GM23248 (cell line): ENCODE data around the gene DNAH7. TPM values are rescaled to one million over a fixed set of nuclear protein-coding genes. Genes with fewer than 3 reads are reported as not detected.

ENCODE experiments used
- DNase-seq: peaks from one replicate; pipeline ENCODE4 v3.0.0-alpha.2; 2015
- H2AFZ ChIP-seq: fragments of 200-600 bp; sonication (generic); 2 replicates; pipeline ENCODE4 v1.6.1; 2016; ENCODE audit warnings: antibody characterized with exemption
- H3F3A ChIP-seq: fragments of 200-600 bp; sonication (generic); 2 replicates; pipeline ENCODE4 v1.6.1; 2016; ENCODE audit warnings: mild to moderate bottlenecking, antibody characterized with exemption, mixed run types; ENCODE audit not compliant: insufficient read depth
- H3K27ac ChIP-seq: fragments of 200-600 bp; sonication (generic); 2 replicates; pipeline ENCODE4 v1.5.1; 2016; ENCODE audit warnings: mild to moderate bottlenecking
- H3K27me3 ChIP-seq: fragments of 200-600 bp; sonication (generic); replicated peaks from 2 replicates; pipeline ENCODE4 v1.6.1; 2016; ENCODE audit warnings: mild to moderate bottlenecking; ENCODE audit not compliant: insufficient read depth
- H3K36me3 ChIP-seq: fragments of 200-600 bp; sonication (generic); 2 replicates; pipeline ENCODE4 v1.6.1; 2016; ENCODE audit warnings: low read depth, mild to moderate bottlenecking
- H3K4me1 ChIP-seq: fragments of 200-600 bp; sonication (generic); 2 replicates; pipeline ENCODE4 v1.6.1; 2016; ENCODE audit warnings: mild to moderate bottlenecking; ENCODE audit not compliant: insufficient read depth
- H3K4me2 ChIP-seq: fragments of 200-600 bp; sonication (generic); one replicate; pipeline ENCODE4 v1.6.1; 2016; ENCODE audit warnings: mild to moderate bottlenecking; ENCODE audit not compliant: unreplicated experiment
- H3K4me3 ChIP-seq: fragments of 200-600 bp; sonication (generic); 2 replicates; pipeline ENCODE4 v1.5.1; 2016; ENCODE audit warnings: mild to moderate bottlenecking
- H3K79me2 ChIP-seq: fragments of 200-600 bp; sonication (generic); 2 replicates; pipeline ENCODE4 v1.6.1; 2016; ENCODE audit warnings: mild to moderate bottlenecking; ENCODE audit not compliant: insufficient read depth
- H3K9ac ChIP-seq: fragments of 200-600 bp; sonication (generic); 2 replicates; pipeline ENCODE4 v1.6.1; 2016; ENCODE audit warnings: mild to moderate bottlenecking
- H3K9me2 ChIP-seq: fragments of 200-600 bp; sonication (generic); 2 replicates; pipeline ENCODE4 v1.6.1; 2016; ENCODE audit warnings: mixed run types, mild to moderate bottlenecking, moderate library complexity; ENCODE audit not compliant: insufficient read depth
- H3K9me3 ChIP-seq: fragments of 200-600 bp; sonication (generic); one replicate; pipeline ENCODE4 v1.6.1; 2017; ENCODE audit warnings: low read depth
- H4K20me1 ChIP-seq: fragments of 200-600 bp; sonication (generic); 2 replicates; pipeline ENCODE4 v1.6.0; 2016; ENCODE audit not compliant: insufficient read depth
- EZH2 ChIP-seq: fragments of 200-600 bp; sonication (generic); IDR thresholded peaks from 2 replicates; pipeline ENCODE4 v1.6.1; 2018; ENCODE audit warnings: antibody characterized with exemption, mild to moderate bottlenecking; ENCODE audit not compliant: insufficient read depth, poor library complexity, severe bottlenecking
- EZH2phosphoT487 ChIP-seq: fragments of 200-600 bp; sonication (generic); IDR thresholded peaks from 2 replicates; pipeline ENCODE4 v1.6.1; 2018; ENCODE audit warnings: antibody characterized with exemption, moderate library complexity, mild to moderate bottlenecking, low read depth; ENCODE audit not compliant: insufficient read depth
- WGBS, 2 experiments: methylation state at CpG; one replicate each; pipeline ENCODE4 v1.1.6; 2015 to 2017; ENCODE audit warnings: low lambda C conversion rate in 2 of 2, low coverage in 1 of 2; ENCODE audit errors: missing lambda C conversion rate in 2 of 2; 5-methylcytosine and 5-hydroxymethylcytosine counted together
- in situ Hi-C: fragments of 300-500 bp; cut with MboI; formaldehyde crosslinking; loops from 2 replicates; pipeline ENCODE4 v1.15.0; 2020
- polyA plus RNA-seq: library from polyadenylated mRNA; unstranded; fragments of >200 nt; fragmentation: Nextera tagmentation; extraction: Ambion mirVana; gene quantifications from 2 replicates; pipeline ENCODE4 v1.2.1, GENCODE V29; 2016
- total RNA-seq: library from RNA; depleted of rRNA; stranded (reverse); fragments of >200 nt; shearing (Covaris generic); gene quantifications from 2 replicates; pipeline ENCODE4 v1.2.3, GENCODE V29; 2014

Gene DNAH7
- total and polyA plus RNA-seq, 2 experiments from 2014 or later = 0.40 to 0.43 TPM

GRCh38 chr2:196018037-196018436, 50.6 kb downstream of the DNAH7 start:
- Histone ChIP-seq H3K9me3 (no peaks in the 10 kb centered on the region), H3K4me2 (no peak overlapping the region), H2AFZ (no peak overlapping the region), H3K9ac (no peak overlapping the region), H3K4me1 (no peaks in the 10 kb centered on the region), H4K20me1 (no peaks in the 10 kb centered on the region), H3K27me3 (no peaks in the 10 kb centered on the region), H3K4me3 (no peak overlapping the region), H3K27ac (no peak overlapping the region), H3F3A (no peaks in the 10 kb centered on the region), H3K36me3 (no peaks in the 10 kb centered on the region), H3K9me2 (no peaks in the 10 kb centered on the region), H3K79me2 (no peaks in the 10 kb centered on the region)
- no peak for DNase-seq
- TF ChIP-seq EZH2phosphoT487 = no peak
- no peak for TF ChIP-seq EZH2
- in situ Hi-C loops = no loop called here
- WGBS, 2 experiments = 31 to 32% methylated on average over 2 of the region's 2 CpGs

DNA sequence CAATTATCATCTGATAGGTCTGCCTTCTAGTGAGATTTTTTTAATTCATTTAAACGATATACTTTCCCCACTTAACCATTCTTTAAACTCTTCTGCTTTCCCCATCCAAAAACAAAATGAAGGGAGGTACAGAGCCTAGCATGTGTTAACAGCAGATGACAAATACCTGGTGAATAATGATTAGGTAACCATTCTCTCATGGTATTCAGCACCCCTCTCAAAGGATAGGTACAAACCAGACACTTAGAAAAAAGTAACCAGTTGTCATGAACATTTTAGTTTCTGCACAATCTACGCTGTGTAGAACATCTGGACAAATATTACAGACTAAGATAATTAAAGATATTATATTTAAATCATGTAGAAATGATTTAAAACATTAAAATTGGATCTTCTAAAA, 56.3 kb downstream of the DNAH7 start:
- Histone ChIP-seq H3K9me2 (no peaks in the 10 kb centered on the region), H3K9me3 (no peaks in the 10 kb centered on the region), H3K27me3 (no peaks in the 10 kb centered on the region), H3K36me3 (no peaks in the 10 kb centered on the region), H3K9ac (no peak overlapping the region), H4K20me1 (no peaks in the 10 kb centered on the region), H3K27ac (no peak overlapping the region), H3K4me2 (no peak overlapping the region), H3F3A (no peaks in the 10 kb centered on the region), H2AFZ (no peak overlapping the region), H3K79me2 (no peaks in the 10 kb centered on the region), H3K4me3 (no peak overlapping the region), H3K4me1 (no peaks in the 10 kb centered on the region)
- 58 to 62% methylated on average over 2 of the region's 2 CpGs for WGBS, 2 experiments
- TF ChIP-seq EZH2phosphoT487 (no peak), EZH2 (no peak)
- no peak for DNase-seq
- in situ Hi-C loops = no loop called here

GRCh38 chr2:196000551-196000950, 68.1 kb downstream of the DNAH7 start:
- in situ Hi-C loops = no loop called here
- Histone ChIP-seq H4K20me1 (no peaks in the 10 kb centered on the region), H3K27ac (no peak overlapping the region), H3K9me2 (no peaks in the 10 kb centered on the region), H3K9ac (no peak overlapping the region), H3K4me2 (no peak overlapping the region), H3K79me2 (no peaks in the 10 kb centered on the region), H2AFZ (no peak overlapping the region), H3K27me3 (no peaks in the 10 kb centered on the region), H3F3A (no peaks in the 10 kb centered on the region), H3K9me3 (no peaks in the 10 kb centered on the region), H3K4me3 (no peak overlapping the region), H3K36me3 (no peaks in the 10 kb centered on the region), H3K4me1 (no peaks in the 10 kb centered on the region)
- DNase-seq = no peak
- WGBS, 2 experiments = 69 to 70% methylated on average over 1 of the region's 1 CpG
- TF ChIP-seq EZH2 (no peak), EZH2phosphoT487 (no peak)

GRCh38 chr2:195998070-195998469, 70.6 kb downstream of the DNAH7 start:
- no peaks in the 10 kb centered on the region for H3K79me2 ChIP-seq
- TF ChIP-seq EZH2 (no peak), EZH2phosphoT487 (no peak)
- H3K9me2 ChIP-seq = no peaks in the 10 kb centered on the region
- no peak overlapping the region for H3K27ac ChIP-seq
- H3K9me3 ChIP-seq = no peaks in the 10 kb centered on the region
- in situ Hi-C loops = no loop called here
- no peaks in the 10 kb centered on the region for H3F3A ChIP-seq
- no peak overlapping the region for H3K4me3 ChIP-seq
- DNase-seq = no peak
- no peaks in the 10 kb centered on the region for H3K4me1 ChIP-seq
- H3K4me2 ChIP-seq = no peak overlapping the region
- no peaks in the 10 kb centered on the region for H3K27me3 ChIP-seq
- H3K9ac ChIP-seq = no peak overlapping the region
- no peak overlapping the region for H2AFZ ChIP-seq
- 70% methylated on average over 8 of the region's 8 CpGs for WGBS, 2 experiments
- no peaks in the 10 kb centered on the region for H3K36me3 ChIP-seq
- no peaks in the 10 kb centered on the region for H4K20me1 ChIP-seq

GRCh38 chr2:195995499-195995898, 73.1 kb downstream of the DNAH7 start:
- no peak for TF ChIP-seq EZH2phosphoT487
- no peak for TF ChIP-seq EZH2
- Histone ChIP-seq H3K9me2 (no peaks in the 10 kb centered on the region), H2AFZ (no peak overlapping the region), H3K9me3 (no peaks in the 10 kb centered on the region), H4K20me1 (no peaks in the 10 kb centered on the region), H3K27ac (no peak overlapping the region), H3K4me2 (no peak overlapping the region), H3K4me1 (no peaks in the 10 kb centered on the region), H3K4me3 (no peak overlapping the region), H3K79me2 (no peaks in the 10 kb centered on the region), H3K36me3 (no peaks in the 10 kb centered on the region), H3F3A (no peaks in the 10 kb centered on the region), H3K27me3 (no peaks in the 10 kb centered on the region), H3K9ac (no peak overlapping the region)
- in situ Hi-C loops = no loop called here
- 55 to 57% methylated on average over 6 of the region's 6 CpGs for WGBS, 2 experiments
- DNase-seq = no peak
